Effector CD8-positive, alpha-beta T cell (primary cell): Measurements from ENCODE around the gene FLT4.
A peak's percentile ranks its signal among the peaks of the same experiment; 100 is the strongest.

Experiments used
- DNase-seq: peaks from one replicate; lab custom pipeline; 2025; lab: John Stamatoyannopoulos, UW

The FLT4 gene

DNA sequence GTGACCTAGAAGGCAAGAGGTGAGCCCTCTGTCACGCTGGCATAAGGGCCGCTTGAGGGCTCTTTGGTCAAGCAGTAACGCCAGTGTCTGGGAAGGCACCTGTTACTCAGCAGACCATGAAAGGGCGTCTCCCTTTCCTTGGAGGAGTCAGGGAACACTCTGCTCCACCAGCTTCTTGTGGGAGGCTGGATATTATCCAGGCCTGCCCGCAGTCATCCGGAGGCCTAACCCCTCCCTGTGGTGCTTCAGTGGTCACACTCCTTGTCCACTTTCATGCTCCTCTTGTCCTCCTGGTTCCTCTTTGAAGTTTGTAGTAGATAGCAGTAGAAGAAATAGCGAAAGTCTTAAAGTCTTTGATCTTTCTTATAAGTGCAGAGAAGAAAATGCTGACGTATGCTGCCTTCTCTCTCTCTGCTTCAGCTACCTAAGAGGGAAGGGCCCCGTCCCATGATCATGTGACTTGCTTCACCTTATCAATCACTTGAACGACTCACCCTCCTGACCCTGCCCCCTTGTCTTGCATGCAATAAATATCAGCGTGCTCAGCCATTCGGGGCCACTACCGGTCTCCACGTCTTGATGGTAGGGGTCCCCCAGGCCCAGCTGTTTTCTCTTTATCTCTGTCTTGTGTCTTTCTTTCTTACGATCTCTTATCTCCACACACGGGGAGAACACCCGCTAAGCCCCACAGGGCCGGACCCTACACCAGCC lies 41.4 kb downstream of the FLT4 start:
- no peak for DNase-seq

- no peak for DNase-seq
Observed at GRCh38 chr5:180606215-180606785, 43.1 kb downstream of the FLT4 start.

- peak; percentile 36 for DNase-seq
Observed at GRCh38 chr5:180605554-180606214, 43.7 kb downstream of the FLT4 start.

GRCh38 chr5:180604271-180604670 lies 45.1 kb downstream of the FLT4 start:
- no peak for DNase-seq

GRCh38 chr5:180603076-180603594 lies 46.3 kb downstream of the FLT4 start:
- DNase-seq = no peak

- no peak for DNase-seq
Observed at GRCh38 chr5:180602481-180603075, 46.8 kb downstream of the FLT4 start.

DNA sequence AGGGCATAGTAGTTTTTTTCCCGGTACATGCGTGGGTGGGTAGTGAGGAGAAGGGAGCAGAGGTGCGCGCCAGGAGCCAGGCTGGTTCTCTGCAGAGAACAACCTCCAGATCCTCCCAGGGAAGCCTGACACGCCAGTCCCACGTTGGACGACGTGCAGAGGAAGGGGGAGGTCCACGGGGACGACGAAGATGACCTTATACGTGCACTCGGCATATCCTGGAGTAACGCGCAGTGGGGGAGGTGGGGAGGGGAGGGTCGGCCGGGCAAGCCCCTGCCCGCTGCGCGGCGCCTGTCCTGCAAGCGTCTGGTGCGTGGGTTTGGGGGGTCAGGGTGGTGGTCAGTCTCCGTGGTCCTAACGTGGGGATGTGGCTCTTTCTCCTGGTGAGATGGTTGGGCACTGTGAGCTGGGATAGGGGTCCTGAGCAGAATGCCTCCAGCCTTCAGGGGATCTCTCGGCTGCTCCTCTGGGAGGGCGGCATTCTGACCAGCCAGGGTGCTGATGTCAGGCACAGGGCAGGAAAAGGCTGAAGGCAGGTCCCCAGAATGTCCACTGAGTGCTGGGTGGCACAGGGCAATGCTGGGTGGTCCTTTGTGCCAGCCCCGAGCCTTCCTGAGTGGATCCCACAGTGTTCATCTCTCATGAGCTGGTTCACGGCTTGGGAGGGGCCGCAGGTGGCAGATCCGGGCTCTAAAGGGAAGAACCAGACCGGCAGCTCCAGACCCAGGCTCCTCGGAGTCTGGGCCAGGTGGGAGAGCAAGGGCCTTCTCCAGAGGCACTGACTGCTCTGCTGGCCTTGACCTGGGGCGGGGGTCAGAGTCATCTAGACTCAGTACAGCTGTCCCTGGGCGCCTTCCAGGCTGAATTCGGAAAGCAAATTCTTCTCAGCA lies 47.6 kb downstream of the FLT4 start:
- DNase-seq = no peak

- no peak for DNase-seq
Observed at GRCh38 chr5:180600554-180601041, 48.8 kb downstream of the FLT4 start.

GRCh38 chr5:180599981-180600553 lies 49.3 kb downstream of the FLT4 start:
- DNase-seq = no peak

DNA sequence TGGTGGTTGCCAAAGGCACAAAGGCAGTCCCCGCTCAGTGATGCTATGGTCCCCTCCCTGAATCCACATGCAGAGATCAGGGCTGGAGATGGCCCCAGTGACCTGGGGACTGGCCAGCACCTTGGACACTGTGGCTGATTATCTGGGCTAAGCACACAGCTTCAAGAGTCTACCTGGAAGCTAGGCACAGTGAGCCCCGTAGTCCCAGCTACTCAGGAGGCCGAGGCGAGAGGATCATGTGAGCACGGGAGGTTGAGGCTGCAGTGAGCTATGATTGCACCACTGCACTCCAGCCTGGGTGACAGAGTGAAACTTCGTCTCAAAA lies 49.8 kb downstream of the FLT4 start:
- DNase-seq = no peak

- DNase-seq = no peak
Observed at GRCh38 chr5:180598797-180599589, 50.4 kb downstream of the FLT4 start.

GRCh38 chr5:180598316-180598701 lies 51.1 kb downstream of the FLT4 start:
- DNase-seq = no peak

DNA sequence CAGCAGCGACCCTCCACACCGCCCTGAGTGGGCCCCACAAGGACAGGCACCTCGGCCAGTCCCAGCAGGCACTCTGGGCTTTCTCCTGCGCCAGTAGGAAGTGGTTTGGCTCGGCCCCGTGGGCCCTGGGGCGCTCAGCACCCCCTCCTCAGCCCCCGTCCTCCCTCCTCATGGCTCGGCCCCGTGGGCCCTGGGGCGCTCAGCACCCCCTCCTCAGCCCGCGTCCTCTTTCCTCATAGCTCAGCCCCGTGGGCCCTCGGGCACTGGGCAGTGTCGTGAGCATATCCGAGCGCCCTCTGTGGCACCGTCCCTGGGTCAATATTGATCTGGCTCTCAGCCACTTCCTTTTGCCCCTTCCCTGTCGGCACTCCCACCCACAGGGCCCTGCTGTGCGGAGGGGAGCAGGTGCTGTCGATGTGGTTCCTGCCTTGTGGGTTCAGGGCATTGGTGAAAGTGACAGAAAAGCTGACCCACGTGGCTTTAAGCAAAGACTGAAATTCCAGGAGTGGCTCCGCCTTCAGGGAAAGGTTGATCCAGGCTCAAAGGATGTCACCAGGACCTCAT lies 52.6 kb downstream of the FLT4 start:
- DNase-seq = no peak

DNA sequence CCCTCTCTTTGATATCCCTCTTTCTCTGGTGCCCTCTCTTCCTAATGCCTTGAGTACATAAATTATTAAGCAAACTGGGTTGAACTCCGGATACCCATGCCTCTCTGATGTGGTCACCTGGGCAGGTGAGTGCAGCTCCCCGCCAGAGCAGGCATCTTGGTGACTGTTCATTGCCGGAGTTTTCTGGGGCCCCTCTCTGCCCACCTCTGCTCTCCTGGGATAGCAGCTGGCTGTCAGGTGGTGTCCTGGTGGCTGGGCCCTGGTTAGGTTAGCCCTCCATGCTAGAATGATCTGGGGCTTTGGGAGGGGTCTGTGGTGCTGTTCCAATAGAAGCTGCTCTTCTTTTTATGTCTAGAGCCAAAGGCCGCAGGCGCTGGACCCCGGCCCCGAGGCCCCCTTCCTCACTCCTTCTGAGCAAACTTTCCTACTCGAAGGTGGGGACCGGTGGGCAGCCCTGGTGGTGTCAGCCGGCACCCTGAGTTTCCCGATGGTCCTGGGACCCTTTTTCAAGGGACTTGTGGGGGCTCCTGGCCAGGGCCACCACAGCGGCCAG lies 53.2 kb downstream of the FLT4 start:
- DNase-seq = no peak

DNA sequence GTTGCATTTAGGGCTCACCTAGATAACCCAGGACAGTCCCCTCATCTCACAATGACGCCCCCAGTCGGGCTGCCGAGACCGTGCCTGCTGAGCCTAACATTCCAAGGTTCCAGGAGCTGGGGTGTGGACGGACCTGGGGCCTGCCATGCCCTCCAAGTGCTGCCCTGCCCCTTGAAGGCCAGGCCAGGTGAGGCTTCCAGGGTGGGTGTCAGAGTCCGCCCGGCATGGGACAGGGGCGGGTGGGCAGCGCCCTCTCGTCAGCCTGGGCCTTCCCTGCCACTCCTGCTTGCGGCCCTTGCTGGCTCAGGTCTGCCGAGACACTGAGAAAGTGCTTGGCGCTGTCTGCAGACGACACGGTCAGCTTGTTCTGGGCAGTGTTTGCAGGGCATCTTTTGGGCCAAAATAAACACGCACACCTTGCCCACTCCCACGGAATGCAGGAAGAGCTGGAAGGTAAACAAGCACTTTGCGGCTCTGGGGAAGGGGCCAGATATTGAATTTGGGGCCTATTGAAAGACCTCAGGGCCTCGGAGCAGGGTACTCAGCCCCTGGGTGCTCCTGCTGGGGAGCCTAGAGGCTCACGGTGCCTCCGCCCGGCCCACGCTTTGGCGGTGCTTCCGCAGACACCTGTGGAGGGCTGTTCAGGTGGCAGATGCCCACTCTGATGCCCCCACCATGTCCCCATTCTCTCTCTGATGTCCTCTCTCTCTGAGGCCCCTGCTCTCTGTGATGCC lies 53.9 kb downstream of the FLT4 start:
- DNase-seq = no peak

- DNase-seq = no peak
Observed at GRCh38 chr5:180595046-180595379, 54.4 kb downstream of the FLT4 start.

DNA sequence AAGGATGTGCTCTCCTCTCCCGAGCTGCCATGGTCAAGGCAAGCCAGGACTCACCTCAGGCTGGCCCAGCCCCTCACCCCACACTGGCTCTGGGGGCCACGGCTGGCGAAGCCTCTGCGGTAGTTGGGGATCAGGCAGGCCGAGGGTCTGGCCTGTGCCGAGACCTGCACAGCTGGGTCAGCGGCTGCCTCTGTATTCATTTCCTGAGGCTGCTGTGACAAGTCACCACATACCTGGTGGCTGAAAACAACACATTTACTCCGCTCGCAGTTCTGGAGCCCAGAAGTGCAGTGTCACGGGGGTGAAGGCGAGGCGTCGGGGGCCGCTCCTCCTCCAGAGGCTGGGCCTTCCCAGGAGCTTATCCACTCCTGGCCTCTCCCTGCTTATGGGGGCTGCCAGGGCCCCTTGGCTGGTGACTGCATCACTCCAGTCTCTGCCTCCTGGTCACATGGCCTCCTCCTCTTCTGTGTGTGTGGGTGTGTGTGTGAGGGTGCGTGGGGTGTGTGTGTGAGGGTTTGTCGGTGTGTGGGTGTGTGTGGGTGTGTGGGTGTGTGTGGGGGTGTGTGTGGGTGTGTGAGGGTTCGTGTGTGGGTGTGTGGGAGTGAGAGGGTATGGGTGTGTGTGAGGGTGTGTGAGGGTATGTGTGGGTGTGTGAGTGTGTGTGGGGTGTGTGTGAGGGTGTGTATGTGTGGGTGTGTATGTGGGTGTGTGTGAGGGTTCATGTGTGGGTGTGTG lies 54.9 kb downstream of the FLT4 start:
- no peak for DNase-seq

DNA sequence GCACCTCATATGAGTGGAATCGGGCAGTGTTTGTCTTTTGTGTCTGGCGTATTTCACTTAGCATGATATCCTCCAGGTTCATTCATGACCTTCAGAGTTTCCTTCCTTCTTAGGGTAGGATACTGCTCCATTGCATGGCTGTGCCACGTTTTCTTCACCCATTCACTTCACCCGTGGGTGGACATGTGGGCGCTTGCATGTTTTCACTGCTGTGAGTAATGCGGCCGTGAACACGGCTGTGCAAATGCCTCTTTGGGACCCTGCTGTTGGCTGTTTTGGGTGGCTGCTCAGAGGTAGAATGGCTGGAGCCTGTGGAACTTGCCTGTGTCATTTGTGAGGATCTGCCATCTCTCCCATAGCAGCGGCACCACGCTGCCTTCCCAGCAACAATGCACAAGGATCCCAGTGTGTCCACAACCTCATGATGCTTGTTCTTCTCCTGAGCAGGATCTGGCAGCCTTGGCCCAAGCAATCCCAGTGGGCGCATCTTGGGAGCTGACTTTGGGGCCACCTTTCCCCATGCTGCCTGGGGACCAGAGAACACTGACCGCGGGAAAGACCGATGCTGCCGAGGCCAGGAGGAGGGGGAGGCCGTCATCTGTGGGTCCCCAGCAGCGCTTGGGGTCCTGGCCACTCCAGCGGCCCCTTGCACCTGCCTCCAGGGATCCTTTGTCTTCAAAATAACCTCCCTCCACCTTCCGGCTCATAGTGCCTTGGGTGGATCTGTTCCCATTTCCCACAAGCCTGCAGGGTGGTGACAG lies 55.8 kb downstream of the FLT4 start:
- DNase-seq = no peak
